Fibroblast of gingiva (primary cell): ENCODE measurements around the gene B3GALT6.

Experiments used
- DNase-seq: peaks from one replicate; pipeline ENCODE4 v3.0.0-alpha.2; 2011; ENCODE audit warnings: low read depth

Gene B3GALT6

GRCh38 chr1:1215881-1216605 lies 16.0 kb upstream of the B3GALT6 start:
- DNase-seq = no peak

GRCh38 chr1:1216770-1217620 lies 15.0 kb upstream of the B3GALT6 start:
- DNase-seq = no peak

GRCh38 chr1:1217621-1218523 lies 14.2 kb upstream of the B3GALT6 start:
- no peak for DNase-seq

- DNase-seq = no peak
These were observed 13.4 kb upstream of the B3GALT6 start for GRCh38 chr1:1218524-1219200.

- no peak for DNase-seq
These were observed 12.7 kb upstream of the B3GALT6 start for GRCh38 chr1:1219341-1219740.

- DNase-seq = no peak
These were observed 11.8 kb upstream of the B3GALT6 start for GRCh38 chr1:1220197-1220596.

GRCh38 chr1:1221887-1222574 lies 10.0 kb upstream of the B3GALT6 start:
- DNase-seq = no peak

- peak; percentile 10 for DNase-seq
These were observed 9.3 kb upstream of the B3GALT6 start for GRCh38 chr1:1222575-1223225.

GRCh38 chr1:1223321-1223720 lies 8.7 kb upstream of the B3GALT6 start:
- no peak for DNase-seq

GRCh38 chr1:1223891-1224290 lies 8.1 kb upstream of the B3GALT6 start:
- DNase-seq = no peak

- DNase-seq = no peak
These were observed 6.7 kb upstream of the B3GALT6 start for GRCh38 chr1:1225238-1225845.

GRCh38 chr1:1225913-1226312 lies 6.1 kb upstream of the B3GALT6 start:
- DNase-seq = no peak

GRCh38 chr1:1226566-1227362 lies 5.3 kb upstream of the B3GALT6 start:
- DNase-seq = no peak

GRCh38 chr1:1227386-1227785 lies 4.7 kb upstream of the B3GALT6 start:
- DNase-seq = no peak

GRCh38 chr1:1228187-1228586 lies 3.9 kb upstream of the B3GALT6 start:
- no peak for DNase-seq

GRCh38 chr1:1228596-1229321 lies 3.3 kb upstream of the B3GALT6 start:
- DNase-seq = no peak

- DNase-seq = no peak
These were observed 2.3 kb upstream of the B3GALT6 start for GRCh38 chr1:1229770-1230169.

GRCh38 chr1:1230656-1231399 lies 1.2 kb upstream of the B3GALT6 start:
- DNase-seq = peak; percentile 72
